HS-27A (cell line): ENCODE data around the gene ZNF473.
A peak's percentile ranks its signal among the peaks of the same experiment; 100 is the strongest.

Source experiments
- DNase-seq: peaks from one replicate; pipeline ENCODE4 v3.0.0-alpha.2; 2012; ENCODE audit warnings: low read depth, missing footprints

Gene ZNF473

GRCh38 chr19:50003810-50004419, 21.9 kb upstream of the ZNF473 start:
- DNase-seq: peak; percentile 92

GRCh38 chr19:50005428-50005827, 20.4 kb upstream of the ZNF473 start:
- DNase-seq: no peak

GRCh38 chr19:50007170-50007569, 18.6 kb upstream of the ZNF473 start:
- DNase-seq: no peak

- no peak for DNase-seq
Observed at GRCh38 chr19:50007947-50008346, 17.9 kb upstream of the ZNF473 start.

GRCh38 chr19:50008532-50008931, 17.3 kb upstream of the ZNF473 start:
- DNase-seq: no peak

- DNase-seq: no peak
Observed at GRCh38 chr19:50016225-50016807, 9.5 kb upstream of the ZNF473 start.

- no peak for DNase-seq
Observed at GRCh38 chr19:50020481-50020880, 5.3 kb upstream of the ZNF473 start.

GRCh38 chr19:50022823-50023222, 3.0 kb upstream of the ZNF473 start:
- DNase-seq: no peak

- no peak for DNase-seq
Observed at GRCh38 chr19:50024719-50025021, 1.1 kb upstream of the ZNF473 start.

GRCh38 chr19:50025022-50025793, 597 bp upstream of the ZNF473 start, which contains the start of gene VRK3:
Gene VRK3 (minus strand): TSS chr19:50025372. CDS start chr19:50016162, 9,210 bp downstream.
- peak; percentile 100 for DNase-seq

- DNase-seq: no peak
Observed at GRCh38 chr19:50026550-50026906, 723 bp downstream of the ZNF473 start.

- no peak for DNase-seq
Observed at GRCh38 chr19:50030225-50030624, 4.4 kb downstream of the ZNF473 start.

- DNase-seq: no peak
Observed at GRCh38 chr19:50030937-50031336, 5.1 kb downstream of the ZNF473 start.

GRCh38 chr19:50036908-50037307, 11.1 kb downstream of the ZNF473 start:
- DNase-seq: no peak

GRCh38 chr19:50039968-50040367, 14.2 kb downstream of the ZNF473 start:
- no peak for DNase-seq

GRCh38 chr19:50040967-50041366, 15.2 kb downstream of the ZNF473 start:
- no peak for DNase-seq

GRCh38 chr19:50042363-50043024, 16.7 kb downstream of the ZNF473 start:
- DNase-seq: no peak

GRCh38 chr19:50043967-50044366, 18.2 kb downstream of the ZNF473 start:
- DNase-seq: no peak

- DNase-seq: no peak
Observed at GRCh38 chr19:50044922-50045321, 19.1 kb downstream of the ZNF473 start.

- DNase-seq: no peak
Observed at GRCh38 chr19:50046649-50047503, 21.1 kb downstream of the ZNF473 start.

GRCh38 chr19:50047671-50048070, 21.9 kb downstream of the ZNF473 start:
- no peak for DNase-seq
